Amniotic epithelial cell (primary cell): ENCODE results near the gene TMEM259.
"Not testable (repeated sequence)": the region's sequence is repeated elsewhere in the genome, so short reads cannot be mapped to it uniquely, and the experiment has no call there.

Experiments
- DNase-seq: peaks from one replicate; pipeline ENCODE4 v3.0.0-alpha.2; 2010; ENCODE audit warnings: low read depth

Gene TMEM259

GRCh38 chr19:1039646-1040475 is 18.9 kb upstream of the TMEM259 start, which contains the start of gene ABCA7:
ABCA7 (plus strand) TSS chr19:1040107; CDS start chr19:1041362, 1,255 bp downstream.
- DNase-seq = peak; percentile 96

GRCh38 chr19:1038978-1039645 is 18.2 kb upstream of the TMEM259 start:
- peak; percentile 30 for DNase-seq

GRCh38 chr19:1037621-1038064 is 16.7 kb upstream of the TMEM259 start:
- no peak for DNase-seq

GRCh38 chr19:1035998-1036621 is 15.2 kb upstream of the TMEM259 start:
- DNase-seq = no peak

- DNase-seq = no peak
Measured at GRCh38 chr19:1032264-1032867, 11.4 kb upstream of the TMEM259 start.

GRCh38 chr19:1028062-1028926 is 7.4 kb upstream of the TMEM259 start:
- peak; percentile 93 for DNase-seq

- no peak for DNase-seq
Measured at GRCh38 chr19:1027650-1028061, 6.7 kb upstream of the TMEM259 start.

- DNase-seq = no peak
Measured at GRCh38 chr19:1026783-1027649, 6.1 kb upstream of the TMEM259 start.

- peak; percentile 68 for DNase-seq
Measured at GRCh38 chr19:1025960-1026782, 5.2 kb upstream of the TMEM259 start, which contains the start of gene CNN2. CNN2 (plus strand) TSS chr19:1026608; CDS start chr19:1026662, 54 bp downstream.

GRCh38 chr19:1025080-1025479 is 4.2 kb upstream of the TMEM259 start:
- DNase-seq = not testable (repeated sequence)

- DNase-seq = not testable (repeated sequence)
Measured at GRCh38 chr19:1023883-1024188, 2.9 kb upstream of the TMEM259 start.

GRCh38 chr19:1019980-1020867 is 699 bp downstream of the TMEM259 start:
- DNase-seq = no peak

GRCh38 chr19:1019616-1019961 is 1.3 kb downstream of the TMEM259 start:
- DNase-seq = no peak

GRCh38 chr19:1018932-1019615 is 1.8 kb downstream of the TMEM259 start:
- no peak for DNase-seq

GRCh38 chr19:1018393-1018792 is 2.5 kb downstream of the TMEM259 start:
- no peak for DNase-seq

- no peak for DNase-seq
Measured at GRCh38 chr19:1017906-1018305, 3.0 kb downstream of the TMEM259 start.

- DNase-seq = peak; percentile 41
Measured at GRCh38 chr19:1017115-1017905, 3.6 kb downstream of the TMEM259 start.
